NCI-H1930 (cell line): ENCODE measurements around the gene ZNF334.

Source experiments
- DNase-seq, 2 experiments: peaks; one replicate each; lab custom pipeline; 2025; lab: John Stamatoyannopoulos, UW

ZNF334 gene

DNA sequence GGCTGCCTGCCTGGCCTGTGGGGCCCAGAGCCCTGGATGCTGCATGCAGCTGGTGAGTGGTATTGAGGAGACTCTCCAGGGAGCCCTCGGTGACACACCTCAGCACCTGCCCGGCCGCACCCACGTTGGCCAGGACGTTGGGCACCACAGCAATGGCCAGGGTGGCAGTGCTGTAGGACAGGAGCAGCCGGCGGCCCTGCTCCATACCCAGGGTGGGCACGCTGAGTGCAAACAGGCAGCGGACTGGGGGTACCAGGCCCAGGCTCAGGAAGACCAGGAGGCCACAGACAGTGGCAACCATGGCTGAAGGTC, 32.4 kb upstream of the ZNF334 start:
- DNase-seq: no peak

DNA sequence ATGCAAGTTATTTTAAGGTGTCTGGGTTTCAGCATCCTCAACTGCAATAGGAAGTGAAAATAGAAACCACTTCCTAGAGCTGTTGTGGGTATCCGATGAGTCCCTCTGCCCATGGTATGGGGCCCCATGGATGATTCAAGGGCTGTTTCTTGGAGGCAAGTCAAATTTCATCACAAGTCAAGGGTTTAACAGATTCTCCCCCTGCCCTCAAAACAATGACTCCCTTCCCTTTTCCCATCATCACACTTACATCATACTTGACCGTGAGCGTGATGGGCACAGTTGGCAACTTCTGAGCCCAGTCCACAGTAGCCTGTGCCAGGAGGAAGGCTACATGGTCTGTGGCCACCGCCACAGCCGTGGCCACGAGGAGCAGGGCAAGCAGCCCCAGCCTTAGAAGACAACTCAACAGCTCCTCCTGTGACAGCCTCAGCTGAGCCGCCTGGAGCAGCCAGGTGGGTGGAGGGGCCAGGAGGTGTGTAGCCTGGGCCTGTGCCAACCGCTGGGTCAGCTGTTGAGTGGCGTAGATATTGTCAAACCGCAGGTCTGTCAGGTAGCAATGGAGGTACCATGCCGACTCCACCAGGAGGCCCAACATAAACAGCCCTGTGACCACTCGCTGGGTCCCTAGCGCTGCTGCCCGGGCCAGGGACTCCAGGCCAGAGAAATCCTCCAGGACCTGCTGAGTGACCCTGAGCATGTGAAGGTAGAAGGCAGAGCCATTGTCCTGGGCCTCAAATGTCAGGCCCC, 31.9 kb upstream of the ZNF334 start:
- DNase-seq: no peak

DNA sequence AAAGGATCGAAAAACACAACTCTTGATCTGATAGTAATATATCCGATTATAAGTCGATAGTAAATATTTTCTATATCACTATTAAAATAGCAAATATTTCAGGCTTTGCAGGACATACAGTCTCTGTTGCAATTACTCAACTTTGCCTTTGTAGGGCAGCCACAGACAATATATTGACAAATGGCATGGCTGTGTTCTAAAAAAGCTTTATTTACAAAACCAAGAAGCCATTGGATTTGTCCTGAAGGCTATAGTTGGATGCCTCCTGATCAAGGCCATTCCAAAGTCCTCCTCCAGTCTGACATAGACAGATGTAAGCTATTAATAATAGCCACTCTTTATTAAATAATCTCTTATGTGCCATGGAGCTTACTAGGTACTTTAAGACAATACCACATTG, 31.2 kb upstream of the ZNF334 start:
- DNase-seq: no peak

DNA sequence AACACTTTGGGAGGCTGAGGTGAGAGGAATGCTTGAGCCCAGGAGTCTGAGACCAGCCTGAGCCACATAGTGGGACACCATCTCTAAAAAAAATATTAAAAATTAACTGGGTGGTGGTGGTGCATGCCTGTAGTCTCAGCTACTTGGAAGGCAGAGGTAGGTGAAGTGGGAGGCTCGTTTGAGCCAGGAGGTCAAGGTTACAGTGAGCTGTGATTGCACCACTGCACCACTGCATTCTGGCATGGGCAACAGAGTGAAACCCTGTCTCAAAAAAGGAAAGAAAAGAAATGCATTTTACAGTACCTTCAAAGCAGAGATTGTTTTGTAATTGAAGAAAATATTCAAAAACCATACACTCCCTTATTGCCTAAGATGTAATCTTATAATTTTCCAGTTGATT, 30.6 kb upstream of the ZNF334 start:
- DNase-seq: no peak

DNA sequence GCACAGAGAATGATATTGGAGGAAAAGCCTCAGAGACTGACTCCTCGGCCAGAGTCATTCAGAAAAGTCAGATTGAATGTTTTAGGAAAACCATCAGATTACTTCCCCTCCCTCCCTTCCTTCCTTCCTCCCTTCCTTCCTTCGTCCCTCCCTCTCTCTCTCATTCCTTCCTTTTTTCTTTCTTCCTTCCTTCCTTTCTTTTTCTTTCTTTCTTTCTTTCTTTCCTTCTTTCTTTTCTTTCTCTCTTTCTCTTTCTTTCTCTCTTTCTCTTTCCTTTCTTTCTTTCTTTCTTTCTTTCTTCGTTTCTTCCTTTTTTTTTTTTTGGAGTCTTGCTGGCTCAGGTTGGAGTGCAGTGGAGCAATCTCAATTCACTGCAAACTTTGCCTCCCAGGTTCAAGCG, 29.7 kb upstream of the ZNF334 start:
- DNase-seq: no peak

DNA sequence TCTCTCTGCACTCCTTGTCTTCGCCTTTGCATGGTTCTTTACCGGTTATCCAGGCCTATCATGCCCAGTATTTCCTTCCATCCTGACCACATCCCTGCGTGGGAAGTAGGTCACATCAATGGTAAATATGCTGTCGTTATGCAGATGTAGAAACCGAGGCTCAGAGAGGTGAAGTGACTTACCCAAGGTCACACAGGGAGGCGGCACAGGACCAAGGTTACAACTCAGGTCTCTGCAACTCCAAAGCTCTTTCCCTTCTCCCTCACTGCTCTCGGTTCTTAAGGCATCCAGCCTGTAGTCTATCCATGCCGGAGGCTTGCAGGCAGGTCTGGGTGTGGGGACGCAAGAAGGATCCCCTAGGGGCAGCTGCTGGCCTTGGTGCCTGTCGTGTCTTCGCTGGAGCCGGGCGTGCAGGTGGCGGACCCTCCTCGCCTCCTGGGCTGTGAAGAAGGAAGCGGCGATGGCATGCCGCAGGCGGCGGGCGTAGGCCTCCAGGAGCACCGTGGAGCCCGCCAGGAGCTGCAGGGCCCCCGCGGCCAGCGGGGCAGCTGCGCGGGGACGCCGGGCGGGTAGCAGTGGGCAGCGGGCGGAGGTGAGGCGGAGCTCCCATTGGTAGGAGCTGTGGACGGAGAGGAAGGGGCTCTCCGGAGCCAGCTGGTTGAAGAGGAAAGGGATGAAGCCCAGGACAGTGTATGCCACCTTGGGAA, 28.0 kb upstream of the ZNF334 start:
- no peak for DNase-seq

DNA sequence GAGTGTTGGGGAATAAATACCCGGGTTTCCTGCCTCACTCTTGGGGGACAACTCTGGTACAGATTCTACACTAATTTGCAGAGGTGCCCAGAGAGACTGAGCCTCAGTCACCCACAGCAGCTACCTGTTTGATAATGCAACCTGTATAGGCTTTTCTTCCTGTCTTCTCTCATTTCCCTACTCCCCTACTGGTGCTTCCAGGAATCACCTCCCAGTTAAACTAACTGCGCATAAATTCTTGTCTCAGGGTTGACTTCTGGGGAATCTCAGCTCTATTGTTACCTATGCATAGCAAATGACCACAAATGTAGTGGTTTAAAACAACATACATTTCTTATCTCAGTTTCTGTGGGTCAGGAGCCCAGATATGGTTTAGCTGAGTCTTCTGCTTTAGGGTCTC, 25.8 kb upstream of the ZNF334 start:
- no peak for DNase-seq

DNA sequence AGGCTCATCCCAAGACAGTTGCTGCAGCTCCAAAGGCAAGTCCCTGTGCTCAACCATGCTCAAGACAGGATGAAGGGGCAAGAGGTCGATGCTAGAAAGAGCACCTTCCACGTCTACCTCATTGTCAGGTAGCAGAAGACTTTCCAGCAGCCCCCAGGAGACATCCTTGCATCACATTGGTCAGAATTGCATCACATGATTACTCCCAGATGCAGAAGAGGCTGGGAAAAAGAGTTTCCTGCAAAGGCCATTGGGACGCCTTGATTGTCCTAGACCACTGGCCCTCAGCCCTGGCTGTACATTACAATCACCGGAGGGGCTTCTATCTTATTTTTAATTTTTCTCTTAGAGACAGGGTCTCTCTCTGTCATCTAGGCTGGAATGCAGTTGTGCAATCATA, 17.3 kb upstream of the ZNF334 start:
- no peak for DNase-seq

DNA sequence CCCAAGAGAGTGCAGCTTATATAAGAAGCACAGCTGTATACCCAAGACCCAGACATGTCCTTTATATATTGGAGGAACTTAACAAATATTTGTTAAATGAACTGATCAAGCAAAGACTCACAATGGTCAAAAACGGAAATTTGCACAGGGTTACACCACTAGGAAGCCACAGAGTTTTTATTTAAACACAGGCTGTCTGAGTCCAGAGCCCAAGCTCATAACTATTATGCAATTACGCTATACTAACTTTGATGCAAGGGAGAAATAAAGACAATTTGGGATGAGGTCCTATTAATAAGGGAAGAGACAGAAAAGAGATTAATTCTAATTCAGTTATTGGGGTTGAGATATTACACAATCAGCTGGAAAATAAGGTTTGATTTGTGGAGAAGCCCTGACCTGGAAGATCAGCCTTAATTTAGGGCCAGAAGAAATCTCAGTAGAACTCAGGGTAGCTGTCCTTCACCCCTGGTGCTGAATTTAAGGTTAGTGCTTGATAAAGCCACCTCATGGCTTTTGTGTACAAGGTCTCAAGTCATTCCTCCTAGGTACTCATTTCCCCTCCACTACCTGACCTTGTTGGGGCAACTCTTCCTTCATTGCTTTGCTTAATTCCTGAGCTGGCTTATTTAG, 10.5 kb upstream of the ZNF334 start:
- no peak for DNase-seq

DNA sequence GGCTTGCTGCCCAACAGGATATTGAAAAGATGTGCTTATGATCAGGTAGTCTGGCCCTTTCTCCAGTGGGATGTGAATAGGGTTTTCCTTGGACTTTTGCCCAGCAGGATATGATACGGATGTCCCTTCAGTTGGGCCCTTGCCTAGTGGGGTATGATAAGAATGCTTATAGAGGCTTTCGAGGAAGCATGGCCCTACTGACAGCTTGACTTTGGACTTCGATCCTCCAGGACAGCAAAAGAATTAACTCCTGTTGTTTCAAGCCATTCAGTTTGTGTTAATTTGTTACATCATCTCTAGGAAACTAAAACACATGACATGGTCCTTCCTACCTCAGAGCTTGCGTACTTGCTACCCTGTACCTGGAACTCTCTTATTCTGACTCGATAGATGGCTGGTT, 9.7 kb upstream of the ZNF334 start:
- DNase-seq: no peak

DNA sequence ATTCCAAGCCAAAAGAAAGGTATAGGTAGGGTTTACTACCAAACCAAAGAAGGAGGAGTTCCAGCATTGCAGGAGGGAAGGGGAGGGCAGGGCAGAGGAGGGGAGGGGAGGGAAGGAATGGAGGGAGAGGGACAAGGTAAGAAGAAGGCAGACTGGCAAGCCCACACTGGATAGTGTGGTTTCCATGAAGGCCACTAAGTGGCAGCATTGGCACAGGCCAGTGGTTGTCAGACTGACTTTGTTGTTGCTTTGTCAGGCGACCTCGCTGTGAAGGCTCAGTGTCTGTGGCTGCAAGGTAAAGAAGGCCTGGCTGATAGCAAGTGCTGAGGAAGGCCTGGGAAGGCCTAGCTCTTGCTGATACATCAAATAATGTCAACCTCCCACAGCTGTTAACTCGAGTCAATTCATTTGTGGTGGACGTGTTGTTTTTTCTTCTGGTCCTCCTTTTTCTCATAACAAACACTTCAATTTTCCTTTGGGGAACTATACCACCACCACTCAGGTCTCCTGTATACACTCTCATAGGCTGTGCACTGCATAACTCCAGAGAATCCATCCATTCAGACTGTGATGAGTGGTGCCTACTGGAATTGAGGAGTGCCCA, 7.7 kb upstream of the ZNF334 start:
- DNase-seq: peak in 1 of 2 experiments; percentile 27

DNA sequence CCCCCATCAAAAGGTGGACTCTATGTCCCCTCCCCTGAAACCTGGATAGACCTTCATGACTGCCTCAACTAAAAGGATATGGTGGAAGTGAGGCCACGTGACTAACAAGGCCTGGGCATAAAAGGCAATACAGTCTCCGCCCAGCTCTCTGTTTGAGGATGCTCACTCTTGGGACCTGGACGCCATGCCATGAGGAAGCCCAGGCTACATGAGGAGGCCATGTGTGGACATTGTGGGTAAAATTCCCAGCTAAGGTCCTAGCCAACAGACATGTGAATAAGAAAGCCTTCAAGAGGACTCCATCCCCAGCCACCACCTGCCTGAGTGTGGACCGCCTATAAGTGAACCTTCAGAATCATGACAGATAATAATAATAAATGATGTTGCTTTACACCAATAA, 7.2 kb upstream of the ZNF334 start:
- no peak for DNase-seq

DNA sequence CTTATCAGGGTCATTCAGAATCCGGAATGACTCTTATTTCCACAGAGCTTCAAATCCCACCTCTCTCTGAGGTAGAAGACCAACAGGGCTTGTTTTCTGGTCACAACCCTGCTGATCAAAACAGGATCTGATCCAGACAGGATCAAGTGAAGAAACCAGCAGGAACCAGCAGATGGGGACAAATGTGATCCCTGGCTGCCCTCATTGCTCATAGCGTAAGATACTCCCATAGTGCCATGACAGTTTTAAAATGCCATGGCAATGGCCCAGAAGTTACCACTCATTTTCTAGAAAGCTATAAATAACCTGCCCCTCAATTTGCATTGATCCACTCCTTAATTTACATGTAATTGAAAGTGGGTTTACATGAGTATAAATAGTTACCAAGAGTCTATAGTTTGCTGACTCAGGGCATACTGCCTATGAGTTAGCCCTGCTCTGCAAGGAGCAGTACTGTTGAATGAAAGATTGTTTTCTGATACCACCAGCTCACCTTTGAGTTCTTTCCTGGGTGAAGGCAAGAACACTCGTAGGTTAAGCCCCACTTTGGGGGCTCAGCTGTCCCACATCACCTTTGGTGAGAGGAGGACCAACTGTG, 6.2 kb upstream of the ZNF334 start:
- DNase-seq: no peak

DNA sequence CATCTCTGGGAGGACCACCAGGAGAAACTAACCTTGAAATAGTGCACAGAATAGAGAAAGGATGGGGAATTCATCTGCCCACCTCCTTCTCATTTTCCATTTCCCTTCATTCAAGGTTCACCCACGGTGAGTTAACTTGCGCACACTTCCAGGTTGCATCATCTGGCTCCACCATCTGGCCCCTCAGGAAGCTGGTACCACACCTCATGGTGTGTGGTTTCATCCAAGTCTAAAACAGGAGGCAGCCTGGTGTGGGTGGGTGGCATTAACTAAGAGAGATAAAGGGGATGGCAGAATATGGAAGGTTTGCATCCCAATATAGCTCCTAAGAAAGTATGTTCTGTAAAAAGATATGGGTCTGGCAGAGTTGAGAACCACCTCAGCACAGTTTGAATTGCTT, 3.8 kb downstream of the ZNF334 start:
- no peak for DNase-seq

DNA sequence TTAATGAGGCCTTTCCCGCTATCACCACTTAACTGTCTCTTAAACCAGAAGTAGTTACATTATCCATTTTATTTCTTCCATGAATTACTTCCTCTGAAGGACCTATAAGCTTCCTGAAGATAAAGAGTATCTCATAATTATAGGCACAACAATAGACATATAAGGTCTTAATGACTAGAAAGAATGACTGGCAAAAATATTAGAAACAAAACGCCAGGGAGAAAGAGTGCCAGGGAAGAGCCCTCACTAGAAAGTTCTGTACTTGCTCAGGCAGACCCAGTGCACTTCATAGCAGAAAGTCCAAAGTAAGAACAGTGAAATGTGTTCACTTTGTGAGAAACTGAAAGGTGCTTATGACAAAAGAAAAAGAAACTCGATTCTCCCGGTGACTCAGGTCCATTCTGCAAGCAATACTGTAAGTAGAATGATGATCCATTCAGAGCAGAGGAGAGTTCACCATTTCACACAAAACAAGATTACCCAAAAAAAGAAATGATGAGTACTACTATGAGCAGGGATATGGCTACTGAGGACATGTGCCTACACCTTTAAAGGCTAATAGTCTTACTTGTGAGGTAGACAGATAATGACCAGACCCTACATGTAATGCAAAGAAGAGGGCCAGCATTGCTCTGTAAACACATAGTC, 5.5 kb downstream of the ZNF334 start:
- DNase-seq: no peak

DNA sequence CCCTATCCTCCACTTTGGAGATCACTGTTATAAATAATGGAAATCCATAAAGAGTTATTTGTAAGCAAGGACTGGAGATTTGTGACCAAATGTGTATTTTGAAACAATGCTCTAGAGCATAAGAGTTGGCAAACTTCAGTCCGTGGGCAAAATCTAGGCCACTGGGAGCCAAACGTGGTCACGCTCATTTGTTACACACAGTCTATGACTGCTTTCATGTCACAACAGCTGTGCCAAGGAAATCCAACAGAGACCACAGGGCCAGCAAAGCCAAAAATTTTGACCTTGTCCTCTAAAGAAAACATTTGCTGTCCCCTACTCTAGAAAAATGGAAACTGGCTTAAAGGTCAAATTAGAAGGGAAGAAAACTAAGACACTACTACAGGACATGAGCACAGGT, 7.9 kb downstream of the ZNF334 start:
- no peak for DNase-seq

DNA sequence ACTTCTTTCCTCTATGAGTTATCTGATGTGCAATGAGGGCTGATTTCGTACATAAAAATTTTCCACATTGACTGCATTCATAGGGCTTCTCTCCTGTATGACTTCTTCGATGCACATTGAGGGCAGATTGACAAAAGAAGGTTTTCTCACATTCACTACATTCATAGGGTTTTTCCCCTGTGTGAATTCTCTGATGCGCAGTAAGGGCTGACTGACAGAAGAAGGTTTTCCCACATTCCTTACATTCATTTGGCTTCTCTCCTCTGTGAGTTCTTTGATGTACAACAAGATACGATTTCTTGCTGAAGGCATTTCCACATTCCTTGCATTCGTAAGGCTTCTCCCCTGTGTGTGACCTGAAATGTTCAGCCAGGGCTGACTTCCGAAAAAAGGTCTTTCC, 11.4 kb downstream of the ZNF334 start:
- DNase-seq: no peak

DNA sequence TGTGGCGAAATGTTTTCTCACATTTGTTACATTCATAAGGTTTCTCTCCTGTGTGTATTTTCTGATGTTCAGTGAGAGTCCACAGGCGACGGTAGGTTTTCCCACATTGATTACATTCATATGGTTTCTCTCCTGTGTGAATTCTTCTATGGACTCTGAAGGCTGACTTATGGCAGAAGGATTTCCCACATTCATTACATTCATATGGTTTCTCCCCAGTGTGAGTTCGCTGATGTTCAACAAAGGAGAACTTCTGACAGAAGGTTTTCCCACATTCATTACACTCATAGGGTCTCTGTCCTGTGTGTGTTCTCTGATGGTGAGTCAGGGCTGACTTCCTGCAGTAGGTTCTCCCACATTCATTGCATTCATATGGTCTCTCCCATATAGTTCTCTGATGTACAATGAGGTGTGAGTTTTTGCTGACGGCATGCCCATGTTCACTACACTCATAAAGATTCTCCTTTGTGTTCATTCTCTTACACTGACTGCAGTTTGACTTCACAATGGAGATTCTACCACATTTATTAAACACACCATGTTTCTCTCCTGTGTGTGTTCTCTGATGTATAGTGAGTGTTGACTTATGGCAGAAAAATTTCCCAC, 11.9 kb downstream of the ZNF334 start:
- no peak for DNase-seq

DNA sequence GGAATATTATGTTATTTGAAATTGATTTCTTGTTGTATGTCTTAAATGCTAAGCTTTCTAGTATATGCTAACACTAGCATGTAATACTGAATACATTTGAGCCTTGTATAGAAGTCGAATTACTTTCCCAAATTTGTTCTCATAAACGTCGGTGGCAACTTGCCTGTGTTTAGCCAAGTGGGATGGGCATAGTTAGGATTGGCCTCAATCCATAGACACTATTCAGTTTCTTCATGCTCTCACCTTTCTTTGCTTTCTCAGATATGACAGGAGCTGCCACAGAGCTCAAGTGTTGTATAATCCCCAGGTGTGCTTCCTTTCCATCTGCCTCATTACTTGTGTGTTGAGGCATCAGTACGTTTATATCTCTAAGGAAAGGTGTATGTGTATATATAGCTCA, 19.3 kb downstream of the ZNF334 start:
- no peak for DNase-seq

DNA sequence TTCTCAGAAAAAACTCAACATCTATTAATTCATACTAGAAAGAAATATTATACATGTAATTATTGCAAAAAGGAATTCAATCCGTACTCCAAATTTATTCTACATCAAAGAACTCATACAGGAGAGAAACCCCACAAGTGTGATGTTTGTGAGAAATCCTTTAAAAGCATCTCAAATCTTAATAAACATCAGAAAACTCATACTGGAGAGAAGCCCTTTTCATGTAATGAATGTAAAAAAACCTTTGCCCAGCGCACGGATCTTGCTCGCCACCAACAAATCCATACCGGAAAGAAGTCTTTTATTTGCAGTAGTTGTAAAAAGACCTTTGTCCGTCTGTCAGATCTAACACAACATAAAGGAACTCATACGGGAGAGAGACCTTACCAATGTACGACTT, 22.0 kb downstream of the ZNF334 start:
- no peak for DNase-seq

DNA sequence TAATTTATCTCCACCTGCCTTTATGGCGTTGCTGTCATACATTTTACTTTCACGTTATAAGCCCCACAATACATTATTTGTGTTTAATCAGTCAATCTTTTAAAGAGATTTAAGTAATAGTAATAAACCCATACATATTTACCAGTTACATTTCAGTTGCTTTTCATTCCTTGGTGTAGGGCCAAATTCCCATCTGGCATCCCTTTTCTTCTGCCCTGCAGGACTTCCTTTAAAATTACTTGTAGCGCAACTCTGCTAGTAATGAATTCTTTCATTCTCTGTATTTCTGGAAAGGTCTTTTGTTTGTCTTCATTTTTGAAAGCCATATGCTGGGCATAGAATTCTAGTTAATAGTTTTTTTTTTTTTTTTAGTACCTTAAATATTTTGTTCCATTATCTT, 24.9 kb downstream of the ZNF334 start:
- DNase-seq: no peak

DNA sequence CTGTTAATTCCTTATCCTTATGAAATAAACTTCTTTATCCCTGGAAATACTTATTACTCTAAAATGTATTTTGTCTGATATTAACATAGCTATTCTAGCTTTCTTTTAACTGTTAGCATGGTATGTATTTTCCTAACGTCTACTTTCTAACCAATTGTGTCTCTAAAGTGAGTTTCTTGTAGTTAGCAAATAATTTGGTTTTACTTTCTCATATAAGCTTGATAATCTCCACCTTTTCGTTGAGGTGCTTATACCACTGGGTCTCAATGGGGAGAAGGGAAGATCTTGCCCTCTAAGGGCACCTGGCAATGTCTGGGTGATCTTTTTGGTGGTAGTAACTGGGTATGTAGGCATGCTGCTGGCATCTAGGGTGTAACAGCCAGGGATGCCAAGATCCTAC, 25.7 kb downstream of the ZNF334 start:
- no peak for DNase-seq
